DMS153 treated with DMSO at 0.1 percent for 48 hours (cell line): Measurements from ENCODE around the gene HRH1.
"Not testable (repeated sequence)": the region's sequence is repeated elsewhere in the genome, so short reads cannot be mapped to it uniquely, and the experiment has no call there.

Source experiments
- DNase-seq: peaks from one replicate; lab custom pipeline; 2025; ENCODE audit not compliant: unreplicated experiment; lab: John Stamatoyannopoulos, UW

The HRH1 gene

GRCh38 chr3:11154036-11154952, at the start of gene HRH1:
TSS of gene HRH1 (plus strand) at chr3:11154493. CDS start at chr3:11259038, 104,545 bp downstream.
- no peak for DNase-seq

- not testable (repeated sequence) for DNase-seq
Observed at GRCh38 chr3:11113316-11113715, 41.0 kb upstream of the HRH1 start.

- no peak for DNase-seq
Observed at GRCh38 chr3:11115548-11115947, 38.7 kb upstream of the HRH1 start.

- no peak for DNase-seq
Observed at GRCh38 chr3:11116336-11117059, 37.8 kb upstream of the HRH1 start.

GRCh38 chr3:11117591-11117990, 36.7 kb upstream of the HRH1 start:
- DNase-seq: no peak

GRCh38 chr3:11118181-11118682, 36.1 kb upstream of the HRH1 start:
- DNase-seq: no peak

GRCh38 chr3:11120091-11120805, 34.0 kb upstream of the HRH1 start:
- DNase-seq: no peak

- no peak for DNase-seq
Observed at GRCh38 chr3:11126653-11127052, 27.6 kb upstream of the HRH1 start.

- DNase-seq: no peak
Observed at GRCh38 chr3:11128682-11129632, 25.3 kb upstream of the HRH1 start.

- DNase-seq: no peak
Observed at GRCh38 chr3:11130385-11130784, 23.9 kb upstream of the HRH1 start.

- no peak for DNase-seq
Observed at GRCh38 chr3:11131371-11131770, 22.9 kb upstream of the HRH1 start.

- not testable (repeated sequence) for DNase-seq
Observed at GRCh38 chr3:11131886-11132285, 22.4 kb upstream of the HRH1 start.

- DNase-seq: no peak
Observed at GRCh38 chr3:11132861-11133260, 21.4 kb upstream of the HRH1 start.

GRCh38 chr3:11134794-11135193, 19.5 kb upstream of the HRH1 start:
- no peak for DNase-seq

GRCh38 chr3:11136116-11136515, 18.2 kb upstream of the HRH1 start:
- DNase-seq: no peak

- peak; percentile 17 for DNase-seq
Observed at GRCh38 chr3:11136830-11137626, 17.3 kb upstream of the HRH1 start.

GRCh38 chr3:11137627-11137959, 16.7 kb upstream of the HRH1 start:
- no peak for DNase-seq

GRCh38 chr3:11138371-11138770, 15.9 kb upstream of the HRH1 start:
- DNase-seq: no peak

- DNase-seq: peak; percentile 0
Observed at GRCh38 chr3:11140030-11140712, 14.1 kb upstream of the HRH1 start.
